HG03460 (cell line): Measurements from ENCODE around the gene MAPK10.
"Not testable (repeated sequence)": the region's sequence is repeated elsewhere in the genome, so short reads cannot be mapped to it uniquely, and the experiment has no call there.

ENCODE experiments used
- ATAC-seq: cut with Tn5 transposase; IDR thresholded peaks from one replicate; pipeline ENCODE4 v1.9.1; 2021; ENCODE audit not compliant: unreplicated experiment

MAPK10 gene

GRCh38 chr4:86203176-86203575 lies 156.7 kb downstream of the MAPK10 start:
- no peak for ATAC-seq

GRCh38 chr4:86185659-86186058 lies 174.2 kb downstream of the MAPK10 start:
- ATAC-seq, result no peak

GRCh38 chr4:86184901-86185285 lies 175.0 kb downstream of the MAPK10 start:
- no peak for ATAC-seq

GRCh38 chr4:86184216-86184900 lies 175.5 kb downstream of the MAPK10 start:
- ATAC-seq, result no peak

GRCh38 chr4:86181585-86181984 lies 178.3 kb downstream of the MAPK10 start:
- ATAC-seq, result no peak

GRCh38 chr4:86178211-86178610 lies 181.6 kb downstream of the MAPK10 start:
- ATAC-seq, result no peak

- ATAC-seq, result no peak
Measured at GRCh38 chr4:86174506-86174905, 185.3 kb downstream of the MAPK10 start.

- not testable (repeated sequence) for ATAC-seq
Measured at GRCh38 chr4:86168335-86168734, 191.5 kb downstream of the MAPK10 start.

- ATAC-seq, result no peak
Measured at GRCh38 chr4:86160426-86160825, 199.4 kb downstream of the MAPK10 start.

- no peak for ATAC-seq
Measured at GRCh38 chr4:86159216-86159615, 200.6 kb downstream of the MAPK10 start.

- ATAC-seq, result no peak
Measured at GRCh38 chr4:86156531-86156930, 203.3 kb downstream of the MAPK10 start.

GRCh38 chr4:86155766-86156165 lies 204.1 kb downstream of the MAPK10 start:
- ATAC-seq, result no peak

- ATAC-seq, result no peak
Measured at GRCh38 chr4:86152454-86152853, 207.4 kb downstream of the MAPK10 start.

GRCh38 chr4:86151196-86151595 lies 208.7 kb downstream of the MAPK10 start:
- ATAC-seq, result no peak

GRCh38 chr4:86141161-86141560 lies 218.7 kb downstream of the MAPK10 start:
- no peak for ATAC-seq

- ATAC-seq, result no peak
Measured at GRCh38 chr4:86132468-86132867, 227.4 kb downstream of the MAPK10 start.

- ATAC-seq, result no peak
Measured at GRCh38 chr4:86131456-86131855, 228.4 kb downstream of the MAPK10 start.

- no peak for ATAC-seq
Measured at GRCh38 chr4:86130160-86130933, 229.5 kb downstream of the MAPK10 start.

- no peak for ATAC-seq
Measured at GRCh38 chr4:86129546-86129945, 230.3 kb downstream of the MAPK10 start.

GRCh38 chr4:86122404-86122803 lies 237.4 kb downstream of the MAPK10 start:
- no peak for ATAC-seq

- no peak for ATAC-seq
Measured at GRCh38 chr4:86118711-86119110, 241.1 kb downstream of the MAPK10 start.

GRCh38 chr4:86117705-86118302 lies 242.0 kb downstream of the MAPK10 start:
- no peak for ATAC-seq
